ENCODE data around the gene MAP3K20.
"Not testable (repeated sequence)": the region's sequence is repeated elsewhere in the genome, so short reads cannot be mapped to it uniquely, and the experiment has no call there.

The MAP3K20 gene

GRCh38 chr2:173226899-173227698 lies 151.5 kb downstream of the MAP3K20 start:
- DNase-seq (ENCODE audit: low read depth in 3 of 3, low spot score in 1 of 3): no peak

- no peak for DNase-seq (ENCODE audit: low read depth in 3 of 3, low spot score in 1 of 3)
These were observed 153.4 kb downstream of the MAP3K20 start for GRCh38 chr2:173229086-173229485.

GRCh38 chr2:173230181-173230580 lies 154.5 kb downstream of the MAP3K20 start:
- DNase-seq (ENCODE audit: low read depth in 3 of 3, low spot score in 1 of 3): no peak

DNA sequence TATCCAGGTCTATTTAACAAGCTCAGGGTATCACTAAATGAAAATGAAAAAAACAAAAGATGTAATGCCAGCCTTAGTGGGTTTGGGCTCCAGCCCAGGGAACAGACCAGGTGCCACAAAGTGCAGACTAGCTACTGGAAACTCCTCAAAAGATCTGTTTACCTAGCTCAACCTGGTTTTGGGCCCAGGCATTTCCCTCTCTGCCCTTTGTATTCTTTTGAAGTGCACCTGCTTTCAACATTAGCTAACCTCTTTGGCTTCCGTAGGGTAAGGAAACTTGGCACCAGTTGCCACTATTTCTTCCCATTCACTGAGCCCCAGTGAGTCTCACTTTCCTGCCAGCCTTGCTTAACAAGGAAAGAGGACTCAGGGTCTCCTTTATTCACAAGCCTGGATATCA lies 155.4 kb downstream of the MAP3K20 start:
- no peak for DNase-seq (ENCODE audit: low read depth in 3 of 3, low spot score in 1 of 3)

DNA sequence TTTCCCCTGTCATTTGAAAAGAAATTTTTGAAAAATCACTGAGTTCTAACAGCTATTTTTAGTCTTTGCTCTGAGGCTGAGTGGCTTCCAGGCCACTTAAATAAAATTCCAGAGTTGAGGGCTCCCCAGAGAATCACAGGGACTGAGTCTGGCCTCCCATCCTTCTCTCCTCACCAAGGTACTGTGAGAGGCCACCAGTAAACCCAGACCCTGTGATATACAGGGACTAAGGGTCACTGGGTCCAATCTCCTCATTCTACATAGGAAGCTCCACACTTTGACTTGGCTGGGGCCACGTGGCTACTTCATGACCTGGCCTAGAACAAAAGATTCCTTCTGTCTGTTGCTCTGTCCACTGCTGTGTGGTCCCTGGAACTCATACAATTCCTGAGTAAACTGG lies 155.8 kb downstream of the MAP3K20 start:
- no peak for DNase-seq (ENCODE audit: low read depth in 3 of 3, low spot score in 1 of 3)

- DNase-seq (ENCODE audit: low read depth in 3 of 3, low spot score in 1 of 3): no peak
These were observed 157.5 kb downstream of the MAP3K20 start for GRCh38 chr2:173232956-173233744.

GRCh38 chr2:173235947-173236803 lies 160.5 kb downstream of the MAP3K20 start:
- no peak for DNase-seq (ENCODE audit: low read depth in 3 of 3, low spot score in 1 of 3)

DNA sequence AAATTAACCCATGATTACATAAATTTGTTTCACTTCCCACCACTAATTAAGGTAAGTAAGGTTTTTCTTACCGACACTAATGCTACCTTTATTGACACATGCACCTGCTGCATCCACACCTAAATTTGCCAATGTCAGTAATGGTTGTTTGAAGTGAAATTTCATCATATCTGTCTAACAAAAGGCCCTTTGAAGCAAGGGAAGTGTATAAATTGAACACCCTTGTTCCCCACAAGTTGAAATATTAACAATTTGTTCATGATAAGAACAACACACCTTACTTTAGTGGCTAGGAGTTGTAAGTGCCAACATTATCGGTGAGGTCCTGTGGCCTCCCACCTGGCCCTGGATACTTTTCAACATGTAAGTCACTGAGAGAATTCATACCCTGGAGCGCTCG lies 162.7 kb downstream of the MAP3K20 start:
- DNase-seq (ENCODE audit: low read depth in 3 of 3, low spot score in 1 of 3): no peak

- DNase-seq (ENCODE audit: low read depth in 3 of 3, low spot score in 1 of 3): no peak
These were observed 163.2 kb downstream of the MAP3K20 start for GRCh38 chr2:173238831-173239230.

DNA sequence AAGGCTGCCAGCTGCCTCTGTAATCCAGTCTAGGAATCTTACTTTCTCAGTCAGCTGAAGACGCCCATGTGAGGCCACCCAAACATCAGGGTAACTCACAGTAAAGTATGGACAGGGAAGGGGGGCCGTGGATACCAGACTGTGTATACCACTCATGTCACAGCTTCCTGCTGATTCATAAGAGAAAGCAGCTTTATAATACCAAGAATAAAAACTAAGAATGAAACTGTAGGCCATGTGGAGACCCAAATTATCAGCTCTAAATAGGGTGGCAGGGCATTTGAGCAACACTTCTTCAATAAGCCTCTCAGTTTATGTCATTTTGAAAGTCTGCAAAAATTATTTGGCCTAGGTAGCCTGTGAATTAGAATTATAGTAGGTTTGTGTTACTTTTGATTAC lies 164.0 kb downstream of the MAP3K20 start:
- DNase-seq (ENCODE audit: low read depth in 3 of 3, low spot score in 1 of 3): no peak

DNA sequence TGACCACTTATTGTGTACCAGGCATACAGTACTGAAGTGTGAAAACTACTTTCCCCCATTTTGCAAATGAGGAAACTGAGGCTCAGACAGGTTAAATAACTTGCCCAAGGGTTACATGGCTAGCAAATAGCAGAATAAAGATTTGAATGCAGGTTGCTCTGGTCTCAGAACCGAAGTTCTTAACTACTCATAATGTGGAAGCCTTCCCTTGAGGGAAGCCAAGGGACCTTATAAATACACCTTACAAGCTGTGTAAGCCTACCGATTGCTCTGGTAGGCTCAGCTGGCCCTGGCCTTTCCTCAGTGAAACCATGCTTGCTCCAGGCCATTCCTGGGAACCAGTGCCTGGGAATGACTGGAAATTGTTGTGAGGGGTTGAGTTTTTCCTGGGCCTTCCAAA lies 164.4 kb downstream of the MAP3K20 start:
- DNase-seq (ENCODE audit: low read depth in 3 of 3, low spot score in 1 of 3): no peak

DNA sequence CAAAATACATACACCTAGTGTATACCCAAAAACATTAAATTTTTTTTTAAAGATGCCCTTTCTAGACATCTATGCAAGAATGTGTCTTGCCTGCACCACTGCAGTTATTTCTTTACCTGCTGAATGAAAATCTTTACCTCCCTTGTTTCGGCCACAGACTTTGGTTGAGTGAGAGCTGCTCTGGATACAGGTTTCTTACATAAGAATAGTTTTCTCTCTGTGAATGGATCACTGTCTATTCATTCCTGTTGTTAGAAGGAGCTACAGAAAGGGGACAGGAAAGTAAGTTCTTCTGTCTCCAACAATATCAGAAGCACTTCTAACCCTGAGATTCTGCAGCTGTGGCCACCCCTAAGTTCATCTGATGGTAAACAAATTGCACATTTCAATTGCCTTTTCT lies 166.0 kb downstream of the MAP3K20 start:
- DNase-seq (ENCODE audit: low read depth in 3 of 3, low spot score in 1 of 3): no peak

DNA sequence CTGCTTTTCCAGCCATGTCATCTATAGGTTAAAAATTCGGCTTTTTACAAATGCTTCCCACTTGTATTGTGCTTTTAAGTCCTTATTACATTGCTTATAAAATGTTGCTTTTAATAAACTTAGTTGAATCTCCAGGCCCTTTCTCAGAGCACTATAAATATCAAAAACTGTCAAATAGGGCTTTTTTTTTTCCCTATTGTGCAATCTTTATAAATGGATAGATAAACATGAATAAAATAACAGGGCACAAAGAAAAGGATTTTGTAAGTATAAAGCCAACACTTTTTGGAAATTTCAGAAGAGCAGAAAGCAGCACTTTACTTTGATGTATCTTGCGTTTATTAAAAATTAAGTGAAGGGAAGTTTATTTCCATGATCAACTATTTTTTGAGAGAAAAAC lies 171.5 kb downstream of the MAP3K20 start:
- no peak for DNase-seq (ENCODE audit: low read depth in 3 of 3, low spot score in 1 of 3)

DNA sequence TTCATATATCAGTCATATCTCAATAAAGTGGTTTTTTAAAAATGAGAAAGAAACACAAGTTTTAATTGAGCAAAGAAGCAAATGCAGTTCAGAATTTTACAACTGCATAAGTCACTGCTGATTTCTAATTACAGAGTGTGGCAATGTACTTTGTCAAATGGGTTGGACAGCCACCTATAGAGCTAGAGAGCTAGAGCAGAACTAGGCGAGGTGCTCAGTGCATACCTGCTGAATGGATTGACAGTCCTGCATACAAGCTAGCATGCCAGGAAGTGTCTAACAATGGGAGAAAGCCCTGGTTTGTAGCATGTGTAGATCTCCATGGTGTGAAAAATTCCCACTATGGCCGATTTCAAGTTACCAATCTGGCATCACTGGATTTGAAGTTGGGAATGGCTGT lies 172.7 kb downstream of the MAP3K20 start:
- DNase-seq (ENCODE audit: low read depth in 3 of 3, low spot score in 1 of 3): no peak

DNA sequence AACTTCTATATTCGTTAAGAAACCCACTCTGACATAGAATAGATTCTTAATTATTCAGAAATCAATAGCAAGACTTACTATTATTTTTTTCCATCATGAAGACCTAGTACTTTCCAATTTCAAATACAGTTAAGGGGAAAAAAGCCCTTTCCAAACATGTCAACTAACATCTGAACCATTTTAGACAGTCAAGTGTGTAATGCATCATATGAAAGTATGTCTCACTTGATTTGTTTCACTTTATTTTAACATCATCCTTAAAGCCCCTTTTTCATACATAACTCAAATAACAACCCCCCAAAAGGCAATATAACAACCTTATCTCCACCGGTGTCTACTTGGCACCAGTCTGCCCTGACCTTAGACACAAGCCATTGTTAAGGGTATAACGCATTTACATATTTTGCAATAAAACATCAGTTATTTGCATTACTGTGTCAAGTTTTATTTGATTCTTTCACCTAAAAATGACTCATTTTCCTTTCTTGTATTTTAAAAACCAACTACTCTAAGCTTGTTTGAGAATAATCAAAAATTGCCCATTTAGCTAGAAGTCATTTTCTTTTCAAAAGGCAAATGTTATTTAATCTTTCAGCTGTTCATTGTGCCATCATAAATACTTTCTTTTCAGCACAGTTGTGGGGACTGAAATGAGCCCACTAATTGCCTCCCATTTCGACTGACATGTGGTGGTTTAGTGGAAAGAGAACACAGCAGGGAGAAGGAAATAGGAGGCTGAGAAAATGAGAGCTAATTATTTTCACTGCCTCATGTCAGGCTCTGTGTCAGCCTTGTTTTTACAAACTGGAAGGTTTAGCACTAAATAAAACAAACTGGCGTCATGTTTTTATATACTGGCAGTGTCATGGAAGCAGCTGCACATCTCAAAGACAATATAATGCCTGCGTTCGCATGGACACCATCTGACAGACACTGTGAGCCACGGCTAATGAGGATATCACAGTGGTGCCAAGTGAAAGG lies 174.3 kb downstream of the MAP3K20 start:
- no peak for DNase-seq (ENCODE audit: low read depth in 3 of 3, low spot score in 1 of 3)

DNA sequence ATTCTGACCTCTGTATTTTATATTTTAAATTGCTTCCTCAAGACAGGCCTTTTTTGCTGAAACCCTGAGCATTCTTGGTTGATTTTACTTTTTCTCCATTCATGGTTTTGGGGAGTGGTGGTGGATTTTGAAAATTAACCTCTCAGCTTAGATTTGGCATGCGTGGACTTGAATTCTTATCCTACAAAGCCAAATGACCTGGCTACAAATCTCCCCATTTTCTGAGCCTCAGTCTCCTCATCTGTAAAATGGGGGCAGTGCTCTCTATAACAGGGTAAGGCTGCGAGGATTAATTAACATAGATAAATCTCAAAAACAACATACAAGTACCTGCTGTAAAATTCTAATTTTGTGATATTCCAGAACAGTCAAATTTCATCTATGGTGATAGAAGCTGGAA lies 175.6 kb downstream of the MAP3K20 start:
- no peak for DNase-seq (ENCODE audit: low read depth in 3 of 3, low spot score in 1 of 3)

DNA sequence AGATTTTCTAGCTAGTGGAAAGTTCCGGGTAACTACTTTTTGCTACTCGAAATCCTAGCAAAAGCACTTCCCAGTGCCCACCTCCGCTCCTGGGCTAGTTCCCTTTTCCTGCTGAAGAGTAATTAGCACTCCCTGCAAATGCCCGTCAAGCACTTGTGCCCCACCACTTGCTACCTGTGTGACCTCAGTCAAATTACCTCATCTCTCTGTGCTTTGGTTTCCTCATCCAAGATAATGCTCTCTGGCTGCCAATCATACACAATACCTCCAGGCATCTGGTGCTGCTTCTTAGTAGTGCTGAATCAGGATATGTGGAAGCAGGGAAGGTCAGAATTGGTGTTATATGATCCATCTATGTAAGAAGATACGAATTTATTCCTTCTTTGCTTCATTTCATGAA lies 176.9 kb downstream of the MAP3K20 start:
- no peak for DNase-seq (ENCODE audit: low read depth in 3 of 3, low spot score in 1 of 3)

DNA sequence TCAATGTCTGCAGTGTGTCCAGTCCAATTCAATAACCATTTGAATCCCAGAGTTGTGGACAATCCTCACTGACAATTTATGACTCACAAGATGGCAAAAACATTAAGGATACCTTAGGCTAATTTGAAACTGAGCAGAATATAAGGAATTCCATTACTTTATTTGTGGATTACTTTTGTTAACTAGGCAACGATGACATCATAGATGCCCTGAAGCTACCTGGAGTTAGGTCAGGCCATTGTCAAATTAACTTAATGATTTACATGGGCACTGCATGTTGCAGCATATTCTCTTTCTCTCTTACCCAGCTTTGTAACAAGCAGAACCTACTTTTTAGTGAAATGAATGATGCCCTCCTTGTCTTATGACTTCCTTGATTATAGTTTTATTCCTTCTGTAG lies 179.0 kb downstream of the MAP3K20 start:
- no peak for DNase-seq (ENCODE audit: low read depth in 3 of 3, low spot score in 1 of 3)

DNA sequence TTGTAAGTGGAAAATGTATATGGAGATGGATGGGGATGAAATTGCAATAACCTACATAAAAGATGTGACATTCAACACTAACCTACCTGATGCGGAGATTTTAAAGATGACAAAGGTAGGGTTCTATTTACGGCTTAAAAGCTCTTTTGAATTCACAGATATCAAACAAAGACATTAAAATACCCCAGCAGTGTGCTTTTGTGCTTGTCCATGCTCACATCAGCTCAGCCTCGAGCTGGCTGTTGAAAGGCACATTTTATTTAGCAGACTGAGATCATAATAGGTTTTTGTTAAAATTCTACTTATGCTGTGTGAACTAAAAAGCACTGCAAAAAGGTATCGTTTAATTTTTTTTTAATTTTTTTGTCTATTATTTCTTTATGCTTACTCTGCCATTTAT lies 183.1 kb downstream of the MAP3K20 start:
- no peak for DNase-seq (ENCODE audit: low read depth in 3 of 3, low spot score in 1 of 3)

DNA sequence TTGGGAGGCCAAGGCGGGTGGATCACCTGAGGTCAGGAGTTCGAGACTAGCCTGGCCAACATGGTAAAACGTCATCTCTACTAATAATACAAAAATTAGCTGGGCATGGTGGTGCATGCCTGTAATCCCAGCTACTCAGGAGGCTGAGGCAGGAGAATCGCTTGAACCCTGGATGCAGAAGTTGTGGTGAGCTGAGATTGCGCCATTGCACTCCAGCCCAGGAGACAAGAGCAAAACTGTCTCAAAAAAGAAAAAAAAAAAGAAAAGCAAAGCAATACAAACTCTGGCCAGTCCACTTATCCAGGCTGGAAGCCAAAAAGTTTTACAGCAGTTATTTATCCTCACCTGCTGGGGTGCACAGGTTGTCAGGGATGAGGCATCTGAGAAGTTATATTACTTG lies 186.7 kb downstream of the MAP3K20 start:
- DNase-seq (ENCODE audit: low read depth in 3 of 3, low spot score in 1 of 3): not testable (repeated sequence)

Data from stimulated activated CD4-positive, alpha-beta T cell treated with anti-CD3 and anti-CD28 coated beads, TNF-alpha, amount 100 ng/mL, for 1 hour (primary cell).